Measurements from ENCODE around the gene SV2B. TPM values are rescaled to one million over a fixed set of nuclear protein-coding genes. Genes with fewer than 3 reads are reported as not detected.

SV2B gene
- polyA plus RNA-seq, 1 donor (not counting 4 experiments of a cell fraction or from before 2014, with no cell fraction given) = 0.04 TPM

- dilution Hi-C loops (cut with MboI; ENCODE audit: extremely low pct_ligation_motif_present, low sequenced_read_pairs) = no loop called here
- no peaks in the 10 kb centered on the region for H3K36me3 ChIP-seq (ENCODE audit: control insufficient read depth in 2 of 2, extremely low read depth in 1 of 2, insufficient read depth in 2 of 2, low read length in 2 of 2)
These were observed 245.7 kb downstream of the SV2B start for GRCh38 chr15:91345736-91346135.

GRCh38 chr15:91346259-91346658 is 246.2 kb downstream of the SV2B start:
- Histone ChIP-seq H3K36me3 (ENCODE audit: control insufficient read depth in 2 of 2, extremely low read depth in 1 of 2, insufficient read depth in 2 of 2, low read length in 2 of 2) (no peaks in the 10 kb centered on the region), H3K27me3 (ENCODE audit: control insufficient read depth, extremely low read depth, insufficient read depth, low read length) (no peaks in the 10 kb centered on the region), H3K4me2 (ENCODE audit: control insufficient read depth, extremely low read depth, insufficient read depth, low read depth, low read length) (no peak overlapping the region), H3K9me1 (ENCODE audit: control insufficient read depth, extremely low read depth, insufficient read depth, low read length) (no peaks in the 10 kb centered on the region), H3K9me3 (ENCODE audit: control insufficient read depth, low read depth, low read length) (no peaks in the 10 kb centered on the region), H3K4me3 (ENCODE audit: control insufficient read depth in 2 of 3, extremely low read depth in 1 of 3, insufficient read depth in 2 of 3, low read depth in 1 of 3, low read length in 3 of 3) (no peak overlapping the region), H3K79me2 (ENCODE audit: control insufficient read depth, insufficient read depth, low read length) (no peaks in the 10 kb centered on the region), H3K27ac (ENCODE audit: control insufficient read depth, insufficient read depth, low read length) (no peak overlapping the region), H4K20me1 (ENCODE audit: control insufficient read depth, extremely low read depth, insufficient read depth, low read length) (no peaks in the 10 kb centered on the region), H3K4me1 (ENCODE audit: control insufficient read depth, extremely low read depth, insufficient read depth, low read length) (no peaks in the 10 kb centered on the region), H3K9ac (ENCODE audit: control insufficient read depth, extremely low read depth, insufficient read depth, low read length) (no peak overlapping the region), H2AFZ (ENCODE audit: control insufficient read depth, low read length) (no peak overlapping the region)
- no peak for TF ChIP-seq EZH2 (IDR thresholded peaks at IDR 0.05; ENCODE audit: low read length)
- TF ChIP-seq CTCF (optimal IDR thresholded peaks at IDR 0.05 in 1 of 3, IDR thresholded peaks at IDR 0.05 in 1 of 3, conservative IDR thresholded peaks at IDR 0.05 in 1 of 3; ENCODE audit: extremely low read depth in 1 of 3, insufficient read depth in 2 of 3, low read length in 3 of 3) = no peak
- dilution Hi-C loops (cut with MboI; ENCODE audit: extremely low pct_ligation_motif_present, low sequenced_read_pairs) = no loop called here
- FAIRE-seq (no peak), DNase-seq (ENCODE audit: low read depth, low spot score) (no peak)

More at GRCh38 chr15:91345736-91346135, 245.7 kb downstream of the SV2B start:
- no peaks in the 10 kb centered on the region for H3K9me3 ChIP-seq (ENCODE audit: control insufficient read depth, low read depth, low read length)
- H4K20me1 ChIP-seq (ENCODE audit: control insufficient read depth, extremely low read depth, insufficient read depth, low read length) = no peaks in the 10 kb centered on the region
- no peaks in the 10 kb centered on the region for H3K9me1 ChIP-seq (ENCODE audit: control insufficient read depth, extremely low read depth, insufficient read depth, low read length)
- H3K79me2 ChIP-seq (ENCODE audit: control insufficient read depth, insufficient read depth, low read length) = no peaks in the 10 kb centered on the region
- no peak overlapping the region for H3K9ac ChIP-seq (ENCODE audit: control insufficient read depth, extremely low read depth, insufficient read depth, low read length)
- H3K27ac ChIP-seq (ENCODE audit: control insufficient read depth, insufficient read depth, low read length) = no peak overlapping the region
- DNase-seq (ENCODE audit: low read depth, low spot score) (no peak), FAIRE-seq (no peak)
- no peak overlapping the region for H2AFZ ChIP-seq (ENCODE audit: control insufficient read depth, low read length)
- H3K4me1 ChIP-seq (ENCODE audit: control insufficient read depth, extremely low read depth, insufficient read depth, low read length) = no peaks in the 10 kb centered on the region
- no peaks in the 10 kb centered on the region for H3K27me3 ChIP-seq (ENCODE audit: control insufficient read depth, extremely low read depth, insufficient read depth, low read length)
- H3K4me2 ChIP-seq (ENCODE audit: control insufficient read depth, extremely low read depth, insufficient read depth, low read depth, low read length) = no peak overlapping the region
- TF ChIP-seq CTCF (optimal IDR thresholded peaks at IDR 0.05 in 1 of 3, IDR thresholded peaks at IDR 0.05 in 1 of 3, conservative IDR thresholded peaks at IDR 0.05 in 1 of 3; ENCODE audit: extremely low read depth in 1 of 3, insufficient read depth in 2 of 3, low read length in 3 of 3) = no peak
- TF ChIP-seq EZH2 (IDR thresholded peaks at IDR 0.05; ENCODE audit: low read length) = no peak
- H3K4me3 ChIP-seq (ENCODE audit: control insufficient read depth in 2 of 3, extremely low read depth in 1 of 3, insufficient read depth in 2 of 3, low read depth in 1 of 3, low read length in 3 of 3) = no peak overlapping the region
